ENCODE results near the gene CCDC85A.

The CCDC85A gene

DNA sequence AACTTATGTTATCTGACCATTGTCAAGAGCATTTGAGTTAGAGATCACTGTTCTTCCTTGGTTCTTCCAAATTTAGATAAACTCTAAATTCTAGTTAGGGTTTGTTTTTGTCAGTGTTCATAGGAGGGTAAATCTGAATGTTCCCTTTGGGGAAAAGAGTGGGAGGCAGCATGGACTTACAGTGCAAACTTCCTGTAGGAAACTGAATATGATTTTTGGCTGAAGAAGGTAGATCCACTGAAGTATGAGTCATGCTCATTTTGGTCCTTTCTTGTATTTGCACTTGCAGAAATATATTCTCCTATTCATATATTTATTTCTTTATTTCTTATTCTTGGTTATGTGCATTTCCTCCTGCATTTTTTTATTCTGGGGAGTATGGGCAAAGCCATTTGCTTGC lies 27.3 kb downstream of the CCDC85A start:
- no peaks in the 10 kb centered on the region for H3K79me1 ChIP-seq (ENCODE audit: low read depth, low read length)

DNA sequence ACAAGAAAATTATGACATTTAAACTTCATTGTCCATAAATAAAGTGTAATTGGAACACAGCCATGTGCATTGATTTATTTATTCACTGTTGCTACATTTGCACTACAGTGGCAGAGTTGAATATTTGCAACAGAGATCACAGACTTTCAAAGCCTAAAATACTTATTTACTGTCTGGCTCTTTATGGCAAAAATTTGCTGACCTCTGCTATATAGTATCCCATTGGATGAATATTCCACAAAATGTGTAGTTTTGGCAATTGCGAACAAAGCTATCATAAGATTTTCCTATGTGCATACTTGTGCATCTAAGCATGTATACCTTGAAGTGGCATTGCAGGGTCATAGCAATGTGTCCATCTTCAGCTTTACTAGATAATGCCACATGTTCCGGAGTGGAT lies 32.1 kb downstream of the CCDC85A start:
- no peak overlapping the region for H3K18ac ChIP-seq (ENCODE audit: low read length)
- no peak overlapping the region for H4K91ac ChIP-seq (ENCODE audit: low read depth, low read length, poor library complexity)
- H3K36me3 ChIP-seq (replicated peaks in 1 of 2; ENCODE audit: control insufficient read depth in 2 of 2, insufficient read depth in 2 of 2, low read length in 2 of 2) = no peaks in the 10 kb centered on the region
- no peak overlapping the region for H3K23ac ChIP-seq (ENCODE audit: low read depth, low read length, poor library complexity)
- no peaks in the 10 kb centered on the region for H3K79me1 ChIP-seq (ENCODE audit: low read depth, low read length)
- DNase-seq (ENCODE audit: low spot score) = no peak
- no peak overlapping the region for H3K4me3 ChIP-seq (ENCODE audit: low read length in 2 of 2)
- H4K8ac ChIP-seq (ENCODE audit: low read depth, low read length) = no peak overlapping the region
- WGBS, 2 donors (ENCODE audit: extremely low coverage in 2 of 2, insufficient read length in 2 of 2, insufficient replicate concordance in 1 of 2) = no CpG with 5 or more reads among the region's 2 CpGs
- no peak overlapping the region for H3K4me2 ChIP-seq (ENCODE audit: insufficient read depth, low read length, poor library complexity, severe bottlenecking)
- H2AFZ ChIP-seq (ENCODE audit: low read length) = no peak overlapping the region
- H3K27ac ChIP-seq (replicated peaks; ENCODE audit: low read length) = no peak overlapping the region
- H3K4ac ChIP-seq (ENCODE audit: low read length) = no peak overlapping the region
- H2AK5ac ChIP-seq (ENCODE audit: low read depth, low read length) = no peak overlapping the region
- H3K4me1 ChIP-seq (ENCODE audit: control insufficient read depth in 2 of 2, insufficient read depth in 1 of 2, low read depth in 1 of 2, low read length in 2 of 2) = no peaks in the 10 kb centered on the region
- no peak overlapping the region for H2BK12ac ChIP-seq (ENCODE audit: low read length)
- H3K9ac ChIP-seq (ENCODE audit: low read depth, low read length, poor library complexity) = no peak overlapping the region
- no peak overlapping the region for H2BK120ac ChIP-seq (ENCODE audit: low read depth, low read length)
- H3K9me3 ChIP-seq (replicated peaks in 1 of 2; ENCODE audit: control insufficient read depth in 2 of 2, insufficient read depth in 1 of 2, low read depth in 1 of 2, low read length in 2 of 2) = peaks cover 0 to 2% of the 10 kb centered on the region in 2 donors
- H2BK5ac ChIP-seq (ENCODE audit: low read length) = no peak overlapping the region
- H2BK15ac ChIP-seq (ENCODE audit: low read length) = no peak overlapping the region
- H3K27me3 ChIP-seq (ENCODE audit: control insufficient read depth in 3 of 3, insufficient read depth in 3 of 3, low read depth in 1 of 3, low read length in 3 of 3) = peaks cover 0 to 2% (median 0%) of the 10 kb centered on the region in 3 experiments
- H3K14ac ChIP-seq (ENCODE audit: low read length) = no peak overlapping the region

More for the DNA sequence above, 27.3 kb downstream of the CCDC85A start:
- Histone ChIP-seq H2BK12ac (ENCODE audit: low read length) (no peak overlapping the region), H3K9ac (ENCODE audit: low read depth, low read length, poor library complexity) (no peak overlapping the region), H3K14ac (ENCODE audit: low read length) (no peak overlapping the region), H3K27ac (replicated peaks; ENCODE audit: low read length) (no peak overlapping the region), H3K4ac (ENCODE audit: low read length) (no peak overlapping the region), H3K18ac (ENCODE audit: low read length) (no peak overlapping the region), H3K23ac (ENCODE audit: low read depth, low read length, poor library complexity) (no peak overlapping the region), H3K4me3 (ENCODE audit: low read length in 2 of 2) (no peak overlapping the region), H2AFZ (ENCODE audit: low read length) (no peak overlapping the region), H2BK120ac (ENCODE audit: low read depth, low read length) (no peak overlapping the region), H3K36me3 (replicated peaks in 1 of 2; ENCODE audit: control insufficient read depth in 2 of 2, insufficient read depth in 2 of 2, low read length in 2 of 2) (no peaks in the 10 kb centered on the region), H3K27me3 (ENCODE audit: control insufficient read depth in 3 of 3, insufficient read depth in 3 of 3, low read depth in 1 of 3, low read length in 3 of 3) (no peaks in the 10 kb centered on the region), H3K4me2 (ENCODE audit: insufficient read depth, low read length, poor library complexity, severe bottlenecking) (no peak overlapping the region), H2BK15ac (ENCODE audit: low read length) (no peak overlapping the region), H2BK5ac (ENCODE audit: low read length) (no peak overlapping the region), H4K91ac (ENCODE audit: low read depth, low read length, poor library complexity) (no peak overlapping the region), H2AK5ac (ENCODE audit: low read depth, low read length) (no peak overlapping the region), H3K4me1 (ENCODE audit: control insufficient read depth in 2 of 2, insufficient read depth in 1 of 2, low read depth in 1 of 2, low read length in 2 of 2) (peaks cover 0 to 1% of the 10 kb centered on the region in 2 donors), H3K9me3 (replicated peaks in 1 of 2; ENCODE audit: control insufficient read depth in 2 of 2, insufficient read depth in 1 of 2, low read depth in 1 of 2, low read length in 2 of 2) (no peaks in the 10 kb centered on the region), H4K8ac (ENCODE audit: low read depth, low read length) (no peak overlapping the region)
- no peak for DNase-seq (ENCODE audit: low spot score)

DNA sequence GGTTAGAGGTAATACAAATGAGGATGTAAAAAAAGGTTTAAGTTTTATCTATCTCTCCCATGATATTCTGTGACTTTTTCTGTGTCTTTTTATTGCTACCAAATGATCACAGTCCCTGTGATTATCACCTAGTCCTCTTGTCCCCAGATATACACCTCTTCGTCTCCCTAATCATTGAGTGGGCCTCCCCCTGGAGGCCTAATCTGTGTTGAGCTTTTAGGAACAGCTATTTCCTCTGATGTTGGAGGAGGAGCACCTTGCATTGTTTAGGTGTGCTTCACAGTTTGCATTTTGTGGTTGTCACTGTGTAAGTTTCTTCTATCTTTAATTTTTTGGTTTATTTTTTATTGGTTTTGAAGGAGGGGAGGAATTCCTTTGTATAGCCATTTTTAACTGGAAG lies 33.3 kb downstream of the CCDC85A start:
- no CpG with 5 or more reads among the region's 1 CpG for WGBS, 2 donors (ENCODE audit: extremely low coverage in 2 of 2, insufficient read length in 2 of 2, insufficient replicate concordance in 1 of 2)
- no peak overlapping the region for H4K91ac ChIP-seq (ENCODE audit: low read depth, low read length, poor library complexity)
- H2BK12ac ChIP-seq (ENCODE audit: low read length) = no peak overlapping the region
- H3K23ac ChIP-seq (ENCODE audit: low read depth, low read length, poor library complexity) = no peak overlapping the region
- H3K9me3 ChIP-seq (replicated peaks in 1 of 2; ENCODE audit: control insufficient read depth in 2 of 2, insufficient read depth in 1 of 2, low read depth in 1 of 2, low read length in 2 of 2) = peaks cover 0 to 2% of the 10 kb centered on the region in 2 donors
- no peak overlapping the region for H2BK120ac ChIP-seq (ENCODE audit: low read depth, low read length)
- H3K27ac ChIP-seq (replicated peaks; ENCODE audit: low read length) = no peak overlapping the region
- H3K27me3 ChIP-seq (ENCODE audit: control insufficient read depth in 3 of 3, insufficient read depth in 3 of 3, low read depth in 1 of 3, low read length in 3 of 3) = peaks cover 0 to 2% (median 0%) of the 10 kb centered on the region in 3 experiments
- H3K36me3 ChIP-seq (replicated peaks in 1 of 2; ENCODE audit: control insufficient read depth in 2 of 2, insufficient read depth in 2 of 2, low read length in 2 of 2) = no peaks in the 10 kb centered on the region
- H3K4ac ChIP-seq (ENCODE audit: low read length) = no peak overlapping the region
- H3K4me1 ChIP-seq (ENCODE audit: control insufficient read depth in 2 of 2, insufficient read depth in 1 of 2, low read depth in 1 of 2, low read length in 2 of 2) = no peaks in the 10 kb centered on the region
- no peak overlapping the region for H2AK5ac ChIP-seq (ENCODE audit: low read depth, low read length)
- H2BK15ac ChIP-seq (ENCODE audit: low read length) = no peak overlapping the region
- DNase-seq (ENCODE audit: low spot score) = no peak
- no peak overlapping the region for H2BK5ac ChIP-seq (ENCODE audit: low read length)
- no peak overlapping the region for H4K8ac ChIP-seq (ENCODE audit: low read depth, low read length)
- no peak overlapping the region for H3K9ac ChIP-seq (ENCODE audit: low read depth, low read length, poor library complexity)
- no peak overlapping the region for H3K14ac ChIP-seq (ENCODE audit: low read length)
- H3K18ac ChIP-seq (ENCODE audit: low read length) = no peak overlapping the region
- no peak overlapping the region for H2AFZ ChIP-seq (ENCODE audit: low read length)
- no peak overlapping the region for H3K4me3 ChIP-seq (ENCODE audit: low read length in 2 of 2)
- no peak overlapping the region for H3K4me2 ChIP-seq (ENCODE audit: insufficient read depth, low read length, poor library complexity, severe bottlenecking)
- H3K79me1 ChIP-seq (ENCODE audit: low read depth, low read length) = no peaks in the 10 kb centered on the region

DNA sequence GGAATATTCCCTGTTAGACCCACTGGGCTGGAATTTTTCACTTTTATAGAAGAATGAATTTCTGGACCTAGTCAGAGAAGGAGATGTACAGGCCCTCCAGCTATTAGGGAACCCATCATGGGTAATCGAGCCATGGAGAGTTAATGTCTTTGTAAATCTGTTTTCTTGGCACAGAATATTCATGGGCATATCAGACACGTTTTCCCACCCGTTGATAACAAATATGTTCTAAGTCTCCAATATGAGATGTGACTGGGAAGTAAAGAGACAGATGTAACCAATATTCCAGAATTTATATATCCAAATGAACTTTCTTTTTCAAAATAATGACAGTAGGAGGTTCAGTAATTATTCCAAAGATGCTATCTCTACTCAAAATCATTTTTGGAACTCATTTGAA lies 38.7 kb downstream of the CCDC85A start:
- Histone ChIP-seq H4K8ac (ENCODE audit: low read depth, low read length) (no peak overlapping the region), H3K27ac (replicated peaks; ENCODE audit: low read length) (no peak overlapping the region), H3K23ac (ENCODE audit: low read depth, low read length, poor library complexity) (no peak overlapping the region), H3K79me1 (ENCODE audit: low read depth, low read length) (no peaks in the 10 kb centered on the region), H3K4me1 (ENCODE audit: control insufficient read depth in 2 of 2, insufficient read depth in 1 of 2, low read depth in 1 of 2, low read length in 2 of 2) (no peaks in the 10 kb centered on the region), H2BK12ac (ENCODE audit: low read length) (no peak overlapping the region), H2BK15ac (ENCODE audit: low read length) (no peak overlapping the region), H4K91ac (ENCODE audit: low read depth, low read length, poor library complexity) (no peak overlapping the region), H3K9ac (ENCODE audit: low read depth, low read length, poor library complexity) (no peak overlapping the region), H3K27me3 (ENCODE audit: control insufficient read depth in 3 of 3, insufficient read depth in 3 of 3, low read depth in 1 of 3, low read length in 3 of 3) (peaks cover 0 to 2% (median 0%) of the 10 kb centered on the region in 3 experiments), H3K18ac (ENCODE audit: low read length) (no peak overlapping the region), H3K36me3 (replicated peaks in 1 of 2; ENCODE audit: control insufficient read depth in 2 of 2, insufficient read depth in 2 of 2, low read length in 2 of 2) (no peaks in the 10 kb centered on the region), H2BK5ac (ENCODE audit: low read length) (no peak overlapping the region), H2AK5ac (ENCODE audit: low read depth, low read length) (no peak overlapping the region), H3K4me3 (ENCODE audit: low read length in 2 of 2) (no peak overlapping the region), H2AFZ (ENCODE audit: low read length) (no peak overlapping the region), H3K4me2 (ENCODE audit: insufficient read depth, low read length, poor library complexity, severe bottlenecking) (no peak overlapping the region), H3K9me3 (replicated peaks in 1 of 2; ENCODE audit: control insufficient read depth in 2 of 2, insufficient read depth in 1 of 2, low read depth in 1 of 2, low read length in 2 of 2) (no peaks in the 10 kb centered on the region), H2BK120ac (ENCODE audit: low read depth, low read length) (no peak overlapping the region), H3K4ac (ENCODE audit: low read length) (no peak overlapping the region), H3K14ac (ENCODE audit: low read length) (no peak overlapping the region)
- no peak for DNase-seq (ENCODE audit: low spot score)
- no CpG with 5 or more reads among the region's 3 CpGs for WGBS, 2 donors (ENCODE audit: extremely low coverage in 2 of 2, insufficient read length in 2 of 2, insufficient replicate concordance in 1 of 2)
